HepG2 (cell line): ENCODE results near the gene C1S. TPM values are rescaled to one million over a fixed set of nuclear protein-coding genes. Genes with fewer than 3 reads are reported as not detected.

Experiments
- E2F2 ChIP-seq: sonication (generic); formaldehyde crosslinking; IDR thresholded peaks from 2 replicates; pipeline ENCODE4 v1.4.0; 2020; ENCODE audit warnings: missing genetic modification reagents, borderline replicate concordance
- IRF2 ChIP-seq: IDR thresholded peaks from 2 replicates; pipeline ENCODE4 v1.6.1; 2018; ENCODE audit warnings: missing genetic modification reagents, missing compliant biosample characterization
- JUN ChIP-seq: sonication (generic); formaldehyde crosslinking; IDR thresholded peaks from 2 replicates; pipeline ENCODE4 v1.4.0; 2020; ENCODE audit warnings: mild to moderate bottlenecking, missing genetic modification reagents
- MAFG ChIP-seq: sonication (generic); formaldehyde crosslinking; IDR thresholded peaks from 2 replicates; pipeline ENCODE4 v1.5.1; 2020; ENCODE audit warnings: mild to moderate bottlenecking, missing genetic modification reagents
- MTF1 ChIP-seq: sonication (generic); formaldehyde crosslinking; IDR thresholded peaks from 2 replicates; pipeline ENCODE4 v1.5.0; 2020; ENCODE audit warnings: missing genetic modification reagents
- PHF20 ChIP-seq: sonication (generic); formaldehyde crosslinking; IDR thresholded peaks from 2 replicates; pipeline ENCODE4 v1.5.0; 2020; ENCODE audit warnings: mild to moderate bottlenecking, missing genetic modification reagents
- POLR2AphosphoS5 ChIP-seq: IDR thresholded peaks from 2 replicates; pipeline ENCODE4 v1.6.1; 2012; ENCODE audit warnings: low read depth, low read length
- PRDM10 ChIP-seq: sonication (generic); formaldehyde crosslinking; IDR thresholded peaks from 2 replicates; pipeline ENCODE4 v1.4.0; 2020; ENCODE audit warnings: low read depth, missing genetic modification reagents
- SAP130 ChIP-seq: IDR thresholded peaks from 2 replicates; pipeline ENCODE4 v1.6.1; 2016; ENCODE audit warnings: low read depth
- SIN3A ChIP-seq: IDR thresholded peaks from 2 replicates; pipeline ENCODE4 v1.6.1; 2011; ENCODE audit warnings: low read depth, mild to moderate bottlenecking, control low read depth, low read length, borderline replicate concordance
- SMARCE1 ChIP-seq: fragments of 450-650 bp; IDR thresholded peaks from 2 replicates; pipeline ENCODE4 v1.6.1; 2017; ENCODE audit warnings: borderline replicate concordance
- SMC3 ChIP-seq: IDR thresholded peaks from 2 replicates; pipeline ENCODE4 v1.6.1; 2011; ENCODE audit warnings: low read length, improper control_type of control experiment
- SRSF4 ChIP-seq: fragments of 200-400 bp; formaldehyde crosslinking; IDR thresholded peaks from one replicate; pipeline ENCODE4 v1.6.1; 2018; ENCODE audit warnings: mild to moderate bottlenecking, low read depth, low read length, moderate library complexity; ENCODE audit not compliant: poor library complexity, severe bottlenecking
- TBX2 ChIP-seq: sonication (generic); formaldehyde crosslinking; IDR thresholded peaks from 2 replicates; pipeline ENCODE4 v1.5.0; 2020; ENCODE audit warnings: missing genetic modification reagents, mild to moderate bottlenecking, borderline replicate concordance
- ZBTB7A ChIP-seq: sonication (generic); formaldehyde crosslinking; IDR thresholded peaks from 2 replicates; pipeline ENCODE4 v1.8.0; 2022; ENCODE audit warnings: mild to moderate bottlenecking, missing genetic modification reagents
- ZNF20 ChIP-seq: sonication (generic); formaldehyde crosslinking; IDR thresholded peaks from 2 replicates; pipeline ENCODE4 v1.4.0; 2020; ENCODE audit warnings: mild to moderate bottlenecking, moderate library complexity, missing genetic modification reagents
- ZNF225 ChIP-seq: sonication (generic); formaldehyde crosslinking; IDR thresholded peaks from 2 replicates; pipeline ENCODE4 v1.4.0; 2020; ENCODE audit warnings: mild to moderate bottlenecking, missing genetic modification reagents
- ZNF251 ChIP-seq: sonication (generic); formaldehyde crosslinking; IDR thresholded peaks from 2 replicates; pipeline ENCODE4 v1.9.0; 2021; ENCODE audit warnings: mild to moderate bottlenecking, missing genetic modification reagents
- ZNF333 ChIP-seq: sonication (generic); formaldehyde crosslinking; IDR thresholded peaks from 2 replicates; pipeline ENCODE4 v1.4.0; 2020; ENCODE audit warnings: mild to moderate bottlenecking, missing genetic modification reagents, borderline replicate concordance
- ZNF33A ChIP-seq: sonication (generic); formaldehyde crosslinking; IDR thresholded peaks from 2 replicates; pipeline ENCODE4 v1.5.1; 2020; ENCODE audit warnings: missing genetic modification reagents, mild to moderate bottlenecking, moderate library complexity, borderline replicate concordance
- ZNF569 ChIP-seq: sonication (generic); formaldehyde crosslinking; IDR thresholded peaks from 2 replicates; pipeline ENCODE4 v1.5.0; 2020; ENCODE audit warnings: mild to moderate bottlenecking, missing genetic modification reagents, moderate library complexity, borderline replicate concordance
- ZNF670 ChIP-seq: sonication (generic); formaldehyde crosslinking; IDR thresholded peaks from 2 replicates; pipeline ENCODE4 v1.8.0; 2022; ENCODE audit warnings: mild to moderate bottlenecking, missing genetic modification reagents, borderline replicate concordance
- ZNF747 ChIP-seq: sonication (generic); formaldehyde crosslinking; IDR thresholded peaks from 2 replicates; pipeline ENCODE4 v1.8.1; 2023; ENCODE audit warnings: missing genetic modification reagents, mild to moderate bottlenecking, borderline replicate concordance
- polyA plus RNA-seq, 8 experiments: library from polyadenylated mRNA; depleted of rRNA in 3 of 8; stranded (reverse) in 7 of 8; unstranded in 1 of 8; fragments of >200 nt; fragmentation: Illumina TruSeq in 4 of 8; extraction: Trizol in 4 of 8; gene quantifications; 2 replicates each; pipeline versions ENCODE4 v1.2.1 to v1.2.3, GENCODE V29; 2011 to 2016; ENCODE audit warnings: low read depth in 4 of 8, missing spikeins in 1 of 8, mixed read lengths in 1 of 8; ENCODE audit not compliant: insufficient read depth in 1 of 8
- total RNA-seq, 5 experiments: library from RNA; depleted of rRNA; stranded (reverse); fragments of >200 nt; fragmentation: Illumina TruSeq; extraction: Trizol; gene quantifications; 2 replicates each; pipeline ENCODE4 v1.2.3, GENCODE V29; 2016; ENCODE audit warnings: low read depth in 1 of 5
- TF ChIP-seq, protein P1 (sequence below): IDR thresholded peaks from 2 replicates; pipeline ENCODE4 v1.6.1; 2012; ENCODE audit warnings: low read depth, low read length, improper control_type of control experiment

Gene C1S
- total and polyA plus RNA-seq, 2 of the 13 experiments (the other 11 are each of a cell fraction or from before 2014, with no cell fraction given): 14.5 to 18.2 TPM

DNA sequence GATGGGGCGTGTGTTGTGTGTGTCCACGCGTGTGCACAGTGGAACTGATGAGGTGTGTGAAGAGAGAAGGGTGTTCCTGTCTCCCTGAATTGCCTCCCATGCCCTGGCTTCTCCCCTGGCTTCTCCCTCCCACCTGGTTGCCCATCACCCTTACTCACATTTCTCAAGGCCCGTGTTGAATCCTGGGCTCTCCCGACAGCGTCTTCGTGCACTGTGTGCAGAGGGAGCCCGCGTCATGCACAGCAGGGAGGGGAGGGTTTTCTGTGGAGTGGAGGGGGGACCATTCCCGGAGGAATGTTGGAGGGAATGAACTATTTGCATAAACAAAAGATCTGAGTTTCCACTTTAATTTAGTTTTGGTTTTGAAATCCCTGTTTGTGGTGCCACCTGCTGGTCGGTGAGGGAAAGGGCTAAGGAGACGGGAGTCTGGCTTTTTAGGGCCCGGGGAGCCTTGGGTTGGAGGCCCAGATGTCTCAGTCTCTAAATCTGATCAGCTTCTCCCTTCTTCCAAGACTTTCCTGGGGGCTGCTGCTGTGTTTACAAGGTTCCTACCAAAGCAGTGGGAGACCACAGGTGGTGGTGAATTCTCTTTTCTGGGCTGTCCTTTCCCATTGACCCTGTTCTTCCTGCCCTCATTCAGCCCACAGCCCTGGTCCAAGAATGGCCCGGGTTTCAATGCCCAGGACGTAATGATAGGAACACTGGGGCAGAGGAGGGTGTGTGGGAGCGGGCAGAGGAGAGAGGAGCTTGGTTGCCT lies 31.9 kb downstream of the C1S start, which contains the start of gene C1R (continued):
- TF ChIP-seq E2F2 (CRISPR knock-in tag) (no peak), ZNF747 (no peak), ZNF33A (no peak), PHF20 (CRISPR knock-in tag) (no peak), ZBTB7A (CRISPR knock-in tag) (no peak), SMARCE1 (no peak), JUN (CRISPR knock-in tag) (no peak), POLR2AphosphoS5 (no peak), MAFG (CRISPR knock-in tag) (no peak), IRF2 (CRISPR knock-in tag) (no peak), SRSF4 (no peak), ZNF670 (CRISPR knock-in tag) (no peak), PRDM10 (CRISPR knock-in tag) (0 out of 2 replicates have a peak, but pooled peaks have one; percentile 8), MTF1 (CRISPR knock-in tag) (no peak), SMC3 (peak; percentile 83), ZNF225 (no peak), SIN3A (no peak), ZNF251 (CRISPR knock-in tag) (no peak), SAP130 (CRISPR knock-in tag) (0 out of 2 replicates have a peak, but pooled peaks have one; percentile 25), TBX2 (no peak), ZNF569 (no peak), ZNF333 (CRISPR knock-in tag) (0 out of 2 replicates have a peak, but pooled peaks have one; percentile 31), ZNF20 (CRISPR knock-in tag) (no peak)
- TF ChIP-seq, protein P1, sequence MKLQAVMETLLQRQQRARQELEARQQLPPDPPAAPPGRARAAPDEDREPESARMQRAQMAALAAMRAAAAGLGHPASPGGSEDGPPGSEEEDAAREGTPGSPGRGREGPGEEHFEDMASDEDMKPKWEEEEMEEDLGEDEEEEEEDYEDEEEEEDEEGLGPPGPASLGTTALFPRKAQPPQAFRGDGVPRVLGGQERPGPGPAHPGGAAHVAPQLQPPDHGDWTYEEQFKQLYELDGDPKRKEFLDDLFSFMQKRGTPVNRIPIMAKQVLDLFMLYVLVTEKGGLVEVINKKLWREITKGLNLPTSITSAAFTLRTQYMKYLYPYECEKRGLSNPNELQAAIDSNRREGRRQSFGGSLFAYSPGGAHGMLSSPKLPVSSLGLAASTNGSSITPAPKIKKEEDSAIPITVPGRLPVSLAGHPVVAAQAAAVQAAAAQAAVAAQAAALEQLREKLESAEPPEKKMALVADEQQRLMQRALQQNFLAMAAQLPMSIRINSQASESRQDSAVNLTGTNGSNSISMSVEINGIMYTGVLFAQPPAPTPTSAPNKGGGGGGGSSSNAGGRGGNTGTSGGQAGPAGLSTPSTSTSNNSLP: peak; percentile 42; the same call in 1 of the 2 replicates
